WERI-Rb-1 (cell line): ENCODE results near the gene GNB1L.

Source experiments
- DNase-seq: peaks from one replicate; pipeline ENCODE4 v3.0.0-alpha.2; 2020
- H3K27ac ChIP-seq: fragments of 250-450 bp; sonication (Bioruptor Pico); 2 replicates; pipeline ENCODE4 v1.5.1; 2020; ENCODE audit warnings: mild to moderate bottlenecking, moderate library complexity
- H3K27me3 ChIP-seq: fragments of 250-450 bp; sonication (Bioruptor Pico); 2 replicates; pipeline ENCODE4 v1.5.1; 2021; ENCODE audit warnings: mild to moderate bottlenecking, low read depth, moderate library complexity; ENCODE audit not compliant: insufficient read depth, severe bottlenecking
- H3K36me3 ChIP-seq: fragments of 250-450 bp; sonication (Bioruptor Pico); 2 replicates; pipeline ENCODE4 v1.5.1; 2020; ENCODE audit warnings: mild to moderate bottlenecking, moderate library complexity
- H3K4me3 ChIP-seq: 2 replicates; pipeline ENCODE4 v1.5.1; 2011; ENCODE audit warnings: low read depth, mild to moderate bottlenecking, control low read depth, low read length
- H3K9me3 ChIP-seq: fragments of 250-450 bp; sonication (Bioruptor Pico); 2 replicates; pipeline ENCODE4 v1.5.1; 2021; ENCODE audit warnings: mild to moderate bottlenecking, moderate library complexity; ENCODE audit not compliant: severe bottlenecking
- CTCF ChIP-seq: IDR thresholded peaks from 2 replicates; pipeline ENCODE4 v1.5.1; 2011; ENCODE audit warnings: low read depth, mild to moderate bottlenecking, control low read depth, inconsistent platforms, low read length

GNB1L gene

DNA sequence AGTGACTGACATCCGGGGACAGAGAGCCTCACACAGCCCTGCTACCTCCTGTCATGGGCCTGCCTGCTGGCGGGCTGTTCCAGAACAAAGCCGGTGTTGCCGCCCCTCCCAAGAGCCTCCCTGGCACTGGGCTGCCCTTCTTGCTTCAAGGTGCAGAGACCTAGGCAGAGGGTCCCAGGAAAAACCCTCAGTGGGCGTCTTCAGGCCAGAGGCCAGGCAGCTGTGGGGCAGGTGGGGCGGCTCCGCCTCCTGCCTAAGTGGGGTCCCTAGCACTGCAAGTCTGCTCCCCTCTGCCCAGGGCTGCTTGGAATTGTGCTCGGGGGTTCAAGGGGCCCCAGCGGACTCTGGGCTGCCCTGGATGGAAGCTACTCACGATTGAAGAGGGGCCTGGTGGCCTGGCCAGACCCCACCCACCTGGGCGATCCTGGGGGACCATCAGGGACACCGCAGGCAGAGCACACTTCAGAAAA lies 20.4 kb upstream of the GNB1L start:
- peak overlapping the region; percentile 77 for H3K27ac ChIP-seq
- H3K27me3 ChIP-seq: no peaks in the 10 kb centered on the region
- no peaks in the 10 kb centered on the region for H3K9me3 ChIP-seq
- TF ChIP-seq CTCF: no peak
- H3K4me3 ChIP-seq: no peak overlapping the region
- DNase-seq: no peak
- no peaks in the 10 kb centered on the region; the same call in 1 of the 2 replicates for H3K36me3 ChIP-seq

GRCh38 chr22:19874307-19875060 lies 19.8 kb upstream of the GNB1L start:
- peak; percentile 85 for DNase-seq
- Histone ChIP-seq H3K4me3 (no peak overlapping the region), H3K36me3 (no peaks in the 10 kb centered on the region; the same call in 1 of the 2 replicates), H3K27ac (peak overlapping the region; percentile 77), H3K9me3 (no peaks in the 10 kb centered on the region), H3K27me3 (no peaks in the 10 kb centered on the region)
- TF ChIP-seq CTCF: no peak

DNA sequence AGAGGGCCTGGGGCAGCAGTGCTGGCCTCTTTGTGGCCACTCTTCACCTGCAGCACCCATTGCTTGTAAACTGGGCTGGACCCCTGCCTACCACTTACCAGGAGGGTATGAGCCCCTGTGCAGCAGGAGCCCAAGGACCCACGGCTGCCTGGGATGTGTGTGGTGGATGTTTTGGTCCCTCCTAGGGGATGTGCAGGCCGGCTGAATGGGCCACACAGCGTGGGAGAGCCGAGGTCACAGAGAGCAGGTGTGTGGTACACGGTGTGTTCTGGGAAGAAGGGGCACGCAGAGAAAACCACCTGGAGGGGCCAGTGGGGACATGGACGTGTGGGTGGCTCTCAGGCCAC lies 19.3 kb upstream of the GNB1L start:
- DNase-seq: no peak
- Histone ChIP-seq H3K27me3 (no peaks in the 10 kb centered on the region), H3K9me3 (no peaks in the 10 kb centered on the region), H3K4me3 (no peak overlapping the region), H3K27ac (peak overlapping the region; percentile 77), H3K36me3 (no peaks in the 10 kb centered on the region; the same call in 1 of the 2 replicates)
- TF ChIP-seq CTCF: no peak

DNA sequence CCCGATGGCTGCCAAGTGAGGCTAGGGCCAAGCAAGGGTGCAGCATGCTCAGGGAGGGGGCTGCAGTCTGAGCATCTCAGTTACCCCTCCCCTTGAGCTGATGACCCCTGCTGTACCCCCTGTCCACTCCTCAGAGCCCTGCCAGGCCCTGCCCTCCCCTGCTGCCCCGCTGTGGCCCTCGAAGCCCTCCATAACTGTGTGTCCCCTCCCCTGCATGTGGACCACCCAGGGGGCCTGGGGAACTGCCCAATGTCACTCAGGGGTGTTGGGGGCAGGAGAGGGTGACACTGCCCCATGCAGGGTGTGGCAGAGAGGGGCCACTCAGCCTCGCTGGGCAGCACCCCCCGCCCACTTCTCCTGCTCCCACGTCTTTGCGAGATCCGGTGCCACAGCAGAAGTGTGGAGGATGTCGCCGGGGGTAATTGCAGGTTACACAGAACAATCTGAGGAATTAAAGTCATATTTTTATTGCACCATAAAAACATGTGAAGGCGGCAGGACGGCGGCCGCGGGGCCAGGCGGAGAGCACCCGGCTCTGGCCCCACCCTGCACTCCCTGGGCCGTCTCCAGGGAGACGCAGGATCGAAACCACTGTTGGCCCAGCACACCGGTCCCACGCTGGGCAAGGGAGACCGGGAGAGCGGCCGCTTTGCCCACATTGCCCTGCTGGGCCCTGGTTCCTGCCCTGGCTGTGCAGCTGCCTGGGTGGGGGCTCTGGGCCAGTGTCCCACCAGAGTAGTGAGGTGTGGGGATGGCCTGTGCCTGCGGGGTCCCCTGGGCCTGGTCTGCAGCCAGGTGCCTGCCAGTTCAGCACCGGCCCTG lies 18.7 kb upstream of the GNB1L start:
- no peak for TF ChIP-seq CTCF
- no peaks in the 10 kb centered on the region; the same call in 1 of the 2 replicates for H3K36me3 ChIP-seq
- no peaks in the 10 kb centered on the region for H3K9me3 ChIP-seq
- H3K27me3 ChIP-seq: no peaks in the 10 kb centered on the region
- H3K27ac ChIP-seq: peak overlapping the region; percentile 77; the same call in 1 of the 2 replicates
- no peak overlapping the region for H3K4me3 ChIP-seq
- no peak for DNase-seq

DNA sequence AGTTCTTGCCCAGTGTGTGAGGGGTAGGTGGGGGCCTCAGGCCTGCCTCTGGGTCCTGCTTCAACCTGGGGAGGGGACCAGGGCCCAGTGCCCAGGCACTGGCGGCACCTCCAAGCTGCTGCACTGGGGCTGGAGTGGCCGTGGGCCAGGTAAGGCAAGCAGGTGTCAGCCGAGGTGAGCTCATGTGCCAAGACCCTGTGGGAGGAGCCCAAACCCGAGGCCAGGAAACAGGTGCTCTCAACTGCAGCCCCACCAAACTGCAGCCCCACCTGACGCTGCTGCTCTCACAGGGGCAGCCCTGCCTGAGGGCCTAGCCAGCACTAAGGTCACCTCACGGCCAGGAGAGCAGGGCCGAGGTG lies 18.1 kb upstream of the GNB1L start:
- Histone ChIP-seq H3K9me3 (no peaks in the 10 kb centered on the region), H3K4me3 (no peak overlapping the region), H3K27me3 (no peaks in the 10 kb centered on the region), H3K27ac (no peak overlapping the region; the same call in 1 of the 2 replicates), H3K36me3 (no peaks in the 10 kb centered on the region; the same call in 1 of the 2 replicates)
- TF ChIP-seq CTCF: no peak
- DNase-seq: peak; percentile 5
